DND-41 (cell line): ENCODE data around the gene DYSF.

Experiments used
- ATAC-seq: fragments of 200-7000 bp; cut with Tn5 transposase; 3 replicates; pipeline ENCODE4 v1.9.1; 2021; ENCODE audit warnings: low read depth; ENCODE audit not compliant: insufficient read depth
- DNase-seq: peaks from one replicate; pipeline ENCODE4 v3.0.0-alpha.2; 2020
- H2AFZ ChIP-seq: 2 replicates; pipeline ENCODE4 v1.6.0; 2012; ENCODE audit warnings: low read depth, low read length
- H3K27ac ChIP-seq: 2 replicates; pipeline ENCODE4 v1.5.1; 2012; ENCODE audit warnings: low read length, inconsistent platforms
- H3K27me3 ChIP-seq: fragments of 200-600 bp; sonication (generic); 2 replicates; pipeline ENCODE4 v1.6.0; 2012; ENCODE audit warnings: low read length, mild to moderate bottlenecking, inconsistent platforms; ENCODE audit not compliant: insufficient read depth, poor library complexity
- H3K36me3 ChIP-seq: 2 replicates; pipeline ENCODE4 v1.5.1; 2012; ENCODE audit warnings: low read length, inconsistent platforms; ENCODE audit not compliant: insufficient read depth
- H3K4me1 ChIP-seq: 2 replicates; pipeline ENCODE4 v1.5.1; 2012; ENCODE audit warnings: mild to moderate bottlenecking, low read length; ENCODE audit not compliant: insufficient read depth
- H3K4me2 ChIP-seq: 2 replicates; pipeline ENCODE4 v1.6.0; 2012; ENCODE audit warnings: mild to moderate bottlenecking, moderate library complexity, low read length, inconsistent platforms; ENCODE audit not compliant: insufficient read depth
- H3K4me3 ChIP-seq, 2 experiments: fragments of 200-600 bp in 1 of 2; shearing (Covaris generic) in 1 of 2; 2 replicates each; pipeline ENCODE4 v1.5.1; 2012 to 2016; ENCODE audit warnings: inconsistent platforms in 2 of 2, low read length in 2 of 2, mild to moderate bottlenecking in 2 of 2, low read depth in 1 of 2, moderate library complexity in 1 of 2
- H3K79me2 ChIP-seq: 2 replicates; pipeline ENCODE4 v1.6.0; 2012; ENCODE audit warnings: low read length, inconsistent platforms; ENCODE audit not compliant: insufficient read depth
- H3K9ac ChIP-seq: 2 replicates; pipeline ENCODE4 v1.6.0; 2012; ENCODE audit warnings: low read depth, mild to moderate bottlenecking, inconsistent platforms, low read length, moderate library complexity
- H3K9me3 ChIP-seq: 2 replicates; pipeline ENCODE4 v1.5.1; 2012; ENCODE audit warnings: low read length, moderate library complexity, mild to moderate bottlenecking, inconsistent platforms; ENCODE audit not compliant: insufficient read depth, severe bottlenecking
- H4K20me1 ChIP-seq: 2 replicates; pipeline ENCODE4 v1.6.0; 2012; ENCODE audit warnings: low read length; ENCODE audit not compliant: insufficient read depth
- EZH2 ChIP-seq: IDR thresholded peaks from 3 replicates; pipeline ENCODE4 v1.6.1; 2012; ENCODE audit warnings: borderline replicate concordance, low read depth, mild to moderate bottlenecking, moderate library complexity, low read length, inconsistent platforms; ENCODE audit not compliant: severe bottlenecking
- TF ChIP-seq, protein P1 (sequence below): IDR thresholded peaks from 2 replicates; pipeline ENCODE4 v1.5.1; 2012; ENCODE audit warnings: borderline replicate concordance, low read length, moderate library complexity, mild to moderate bottlenecking; ENCODE audit not compliant: poor library complexity, severe bottlenecking; ENCODE audit errors: extremely low read depth

DYSF gene

DNA sequence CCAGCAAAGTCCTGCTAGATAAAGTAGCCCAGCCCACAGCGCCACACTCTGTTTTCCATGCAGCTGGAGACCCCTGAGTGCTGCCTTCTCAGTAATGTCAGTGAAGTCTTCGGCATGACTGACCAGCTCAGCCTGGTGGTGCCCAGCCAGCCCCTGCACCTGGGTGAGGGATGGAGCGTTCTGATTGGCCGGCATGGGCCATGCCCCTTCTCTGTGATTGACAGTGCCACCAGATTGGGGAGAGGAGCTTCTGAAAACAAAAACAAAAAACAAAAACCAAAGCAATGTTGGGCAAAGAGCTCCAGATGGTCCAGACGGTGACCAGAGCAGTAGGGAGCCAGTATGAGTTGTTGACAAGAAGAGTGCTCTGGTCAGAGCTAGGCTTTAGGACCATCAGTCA is 122.6 kb downstream of the DYSF start:
- H3K4me3 ChIP-seq = no peak overlapping the region
- TF ChIP-seq EZH2 = no peak
- TF ChIP-seq, protein P1, sequence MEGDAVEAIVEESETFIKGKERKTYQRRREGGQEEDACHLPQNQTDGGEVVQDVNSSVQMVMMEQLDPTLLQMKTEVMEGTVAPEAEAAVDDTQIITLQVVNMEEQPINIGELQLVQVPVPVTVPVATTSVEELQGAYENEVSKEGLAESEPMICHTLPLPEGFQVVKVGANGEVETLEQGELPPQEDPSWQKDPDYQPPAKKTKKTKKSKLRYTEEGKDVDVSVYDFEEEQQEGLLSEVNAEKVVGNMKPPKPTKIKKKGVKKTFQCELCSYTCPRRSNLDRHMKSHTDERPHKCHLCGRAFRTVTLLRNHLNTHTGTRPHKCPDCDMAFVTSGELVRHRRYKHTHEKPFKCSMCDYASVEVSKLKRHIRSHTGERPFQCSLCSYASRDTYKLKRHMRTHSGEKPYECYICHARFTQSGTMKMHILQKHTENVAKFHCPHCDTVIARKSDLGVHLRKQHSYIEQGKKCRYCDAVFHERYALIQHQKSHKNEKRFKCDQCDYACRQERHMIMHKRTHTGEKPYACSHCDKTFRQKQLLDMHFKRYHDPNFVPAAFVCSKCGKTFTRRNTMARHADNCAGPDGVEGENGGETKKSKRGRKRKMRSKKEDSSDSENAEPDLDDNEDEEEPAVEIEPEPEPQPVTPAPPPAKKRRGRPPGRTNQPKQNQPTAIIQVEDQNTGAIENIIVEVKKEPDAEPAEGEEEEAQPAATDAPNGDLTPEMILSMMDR = no peak
- no peaks in the 10 kb centered on the region for H3K36me3 ChIP-seq
- no peak overlapping the region for H2AFZ ChIP-seq
- no peak overlapping the region for H3K9ac ChIP-seq
- H4K20me1 ChIP-seq = no peaks in the 10 kb centered on the region
- H3K4me1 ChIP-seq = no peaks in the 10 kb centered on the region
- H3K27ac ChIP-seq = no peak overlapping the region
- H3K9me3 ChIP-seq = peaks cover 5% of the 10 kb centered on the region
- no peaks in the 10 kb centered on the region for H3K27me3 ChIP-seq
- ATAC-seq (no peak), DNase-seq (no peak)
- H3K79me2 ChIP-seq = no peaks in the 10 kb centered on the region
- H3K4me2 ChIP-seq = no peak overlapping the region

DNA sequence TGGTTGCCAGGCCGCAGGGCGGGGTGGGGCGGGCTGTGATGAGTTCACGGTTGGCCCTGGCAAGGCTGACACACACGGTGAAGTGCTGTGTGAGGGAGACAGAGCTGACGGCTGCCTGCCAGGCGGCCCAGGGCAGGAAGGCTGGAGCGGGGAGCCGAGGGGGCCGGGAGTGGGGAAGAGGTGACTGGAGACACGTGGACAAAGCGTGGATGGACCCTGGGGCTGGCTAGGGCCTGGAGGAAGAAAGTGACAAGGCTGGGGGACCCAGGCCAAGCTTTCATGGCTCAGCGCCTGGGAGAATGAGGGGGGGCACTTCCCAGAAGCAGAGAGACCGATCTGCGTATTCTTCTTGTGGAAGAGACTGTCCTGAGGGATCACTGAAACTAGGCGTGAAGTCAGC is 123.2 kb downstream of the DYSF start:
- H3K27me3 ChIP-seq = no peaks in the 10 kb centered on the region
- DNase-seq = no peak
- H3K36me3 ChIP-seq = no peaks in the 10 kb centered on the region
- no peaks in the 10 kb centered on the region for H4K20me1 ChIP-seq
- H3K4me1 ChIP-seq = no peaks in the 10 kb centered on the region
- no peak overlapping the region for H3K4me3 ChIP-seq
- no peak overlapping the region for H3K4me2 ChIP-seq
- no peak overlapping the region for H3K9ac ChIP-seq
- no peak overlapping the region for H3K27ac ChIP-seq
- no peaks in the 10 kb centered on the region for H3K79me2 ChIP-seq
- H3K9me3 ChIP-seq = no peaks in the 10 kb centered on the region
- TF ChIP-seq, protein P1 = no peak
- no peak for TF ChIP-seq EZH2
- ATAC-seq = no peak
- no peak overlapping the region for H2AFZ ChIP-seq

DNA sequence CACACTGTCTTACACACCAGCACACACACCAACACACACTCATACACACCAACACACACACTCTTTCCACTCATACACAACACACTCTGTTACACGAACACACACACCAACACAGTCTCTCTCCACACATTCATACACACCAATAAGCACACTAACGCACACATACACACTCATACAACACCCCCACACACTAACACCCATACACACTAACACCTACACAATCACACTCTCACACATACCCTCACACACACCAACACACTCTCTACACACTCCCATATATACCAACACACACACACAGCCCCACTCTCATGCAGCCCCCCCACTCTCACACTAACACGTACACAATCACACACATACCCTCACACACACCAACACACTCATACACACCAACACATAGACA is 123.8 kb downstream of the DYSF start:
- no peaks in the 10 kb centered on the region for H3K36me3 ChIP-seq
- H4K20me1 ChIP-seq = no peaks in the 10 kb centered on the region
- ATAC-seq (no peak), DNase-seq (no peak)
- H3K27me3 ChIP-seq = no peaks in the 10 kb centered on the region
- H3K27ac ChIP-seq = no peak overlapping the region
- H3K9me3 ChIP-seq = no peaks in the 10 kb centered on the region
- H3K79me2 ChIP-seq = no peaks in the 10 kb centered on the region
- H3K4me1 ChIP-seq = no peaks in the 10 kb centered on the region
- H3K9ac ChIP-seq = no peak overlapping the region
- H3K4me2 ChIP-seq = no peak overlapping the region
- no peak overlapping the region for H2AFZ ChIP-seq
- TF ChIP-seq, protein P1 = no peak
- TF ChIP-seq EZH2 = no peak
- no peak overlapping the region for H3K4me3 ChIP-seq

DNA sequence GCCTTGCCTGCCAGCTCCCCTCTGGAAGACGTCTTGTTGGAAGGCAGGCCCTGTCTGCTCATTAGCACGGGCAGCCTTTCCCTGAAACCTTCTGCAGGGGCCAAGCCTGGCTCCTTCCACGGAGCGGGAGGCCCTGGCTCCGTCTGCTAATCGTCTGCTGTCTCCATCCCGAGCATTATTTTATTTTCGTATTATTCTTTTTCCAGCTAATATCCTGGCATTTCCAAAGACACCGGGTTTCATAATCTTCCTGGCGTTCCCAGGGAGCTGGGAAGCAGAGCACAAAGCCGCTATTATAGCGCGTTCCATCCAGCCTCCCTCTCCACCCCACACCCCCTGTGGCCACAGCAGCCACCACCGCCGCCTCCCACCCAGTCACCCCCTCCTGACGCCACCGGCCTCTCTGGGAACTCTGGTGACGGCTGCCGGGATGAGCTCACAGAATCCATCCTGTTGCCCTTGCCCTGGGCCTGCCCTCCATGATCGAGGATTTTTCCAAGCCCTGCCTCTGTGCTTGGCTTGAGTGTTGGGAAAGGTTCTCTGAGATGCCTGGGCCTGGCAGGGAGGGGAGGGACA is 125.5 kb downstream of the DYSF start:
- H3K27me3 ChIP-seq = peaks cover 5% of the 10 kb centered on the region
- no peak for ATAC-seq
- H3K4me2 ChIP-seq = no peak overlapping the region
- no peak overlapping the region for H3K9ac ChIP-seq
- no peak for DNase-seq
- no peaks in the 10 kb centered on the region for H4K20me1 ChIP-seq
- no peak overlapping the region for H3K4me3 ChIP-seq
- H3K27ac ChIP-seq = no peak overlapping the region
- H3K79me2 ChIP-seq = no peaks in the 10 kb centered on the region
- no peaks in the 10 kb centered on the region for H3K4me1 ChIP-seq
- H3K9me3 ChIP-seq = no peaks in the 10 kb centered on the region
- TF ChIP-seq, protein P1 = no peak
- TF ChIP-seq EZH2 = no peak
- H2AFZ ChIP-seq = no peak overlapping the region
- no peaks in the 10 kb centered on the region for H3K36me3 ChIP-seq
